Activated naive CD8-positive, alpha-beta T cell treated with anti-CD3 and anti-CD28 coated beads for 36 hours (primary cell): ENCODE results near the gene FANCE. TPM values are rescaled to one million over a fixed set of nuclear protein-coding genes. Genes with fewer than 3 reads are reported as not detected.
"Not testable (repeated sequence)": the region's sequence is repeated elsewhere in the genome, so short reads cannot be mapped to it uniquely, and the experiment has no call there.

Experiments
- DNase-seq: peaks from one replicate; pipeline ENCODE4 v3.0.0; 2021
- H3K27ac Mint-ChIP-seq: one replicate; pipeline ENCODE4 v1.8.0; 2022; ENCODE audit warnings: mild to moderate bottlenecking, moderate library complexity, mixed read lengths
- H3K27me3 Mint-ChIP-seq: one replicate; pipeline ENCODE4 v1.8.0; 2022; ENCODE audit warnings: mild to moderate bottlenecking, mixed read lengths
- H3K36me3 Mint-ChIP-seq: one replicate; pipeline ENCODE4 v1.8.0; 2021; ENCODE audit warnings: mild to moderate bottlenecking, mixed read lengths
- H3K4me1 Mint-ChIP-seq: one replicate; pipeline ENCODE4 v1.8.0; 2021; ENCODE audit warnings: mixed read lengths
- H3K4me3 Mint-ChIP-seq: one replicate; pipeline ENCODE4 v1.8.0; 2022; ENCODE audit warnings: mild to moderate bottlenecking, moderate library complexity, mixed read lengths
- H3K9me3 Mint-ChIP-seq: one replicate; pipeline ENCODE4 v1.8.0; 2022; ENCODE audit warnings: mixed read lengths
- total RNA-seq, 2 experiments: library from RNA; stranded (reverse); gene quantifications; one replicate each; pipeline ENCODE4 v1.2.3, GENCODE V29; 2021

Gene FANCE
- total RNA-seq, 2 experiments from 2014 or later, result 18.6 to 19.1 TPM

- Mint-ChIP-seq H3K9me3 (peaks cover 15% of the 10 kb centered on the region), H3K36me3 (peaks cover 30% of the 10 kb centered on the region), H3K4me3 (no peak overlapping the region), H3K27ac (no peak overlapping the region), H3K27me3 (no peaks in the 10 kb centered on the region), H3K4me1 (no peaks in the 10 kb centered on the region)
- DNase-seq, result no peak
These were observed 26.9 kb upstream of the FANCE start for GRCh38 chr6:35425284-35425683.

GRCh38 chr6:35426074-35426473 lies 26.1 kb upstream of the FANCE start:
- peaks cover 15% of the 10 kb centered on the region for H3K9me3 Mint-ChIP-seq

GRCh38 chr6:35427435-35427834 lies 24.7 kb upstream of the FANCE start:
- H3K27ac Mint-ChIP-seq, result no peak overlapping the region
- H3K4me1 Mint-ChIP-seq, result no peaks in the 10 kb centered on the region
- H3K4me3 Mint-ChIP-seq, result no peak overlapping the region
- H3K27me3 Mint-ChIP-seq, result no peaks in the 10 kb centered on the region
- peaks cover 15% of the 10 kb centered on the region for H3K9me3 Mint-ChIP-seq
- DNase-seq, result no peak
- peaks cover 29% of the 10 kb centered on the region for H3K36me3 Mint-ChIP-seq

More at GRCh38 chr6:35426074-35426473, 26.1 kb upstream of the FANCE start:
- H3K4me1 Mint-ChIP-seq, result no peaks in the 10 kb centered on the region
- H3K27ac Mint-ChIP-seq, result peak overlapping the region; percentile 4
- peaks cover 29% of the 10 kb centered on the region for H3K36me3 Mint-ChIP-seq
- no peaks in the 10 kb centered on the region for H3K27me3 Mint-ChIP-seq
- no peak overlapping the region for H3K4me3 Mint-ChIP-seq
- DNase-seq, result no peak

- H3K4me1 Mint-ChIP-seq, result no peaks in the 10 kb centered on the region
- DNase-seq, result no peak
- H3K4me3 Mint-ChIP-seq, result no peak overlapping the region
- no peak overlapping the region for H3K27ac Mint-ChIP-seq
- peaks cover 29% of the 10 kb centered on the region for H3K36me3 Mint-ChIP-seq
- peaks cover 15% of the 10 kb centered on the region for H3K9me3 Mint-ChIP-seq
- no peaks in the 10 kb centered on the region for H3K27me3 Mint-ChIP-seq
These were observed 24.3 kb upstream of the FANCE start for GRCh38 chr6:35427851-35428321.

- no peak for DNase-seq
- H3K9me3 Mint-ChIP-seq, result peaks cover 15% of the 10 kb centered on the region
- no peaks in the 10 kb centered on the region for H3K4me1 Mint-ChIP-seq
- H3K27me3 Mint-ChIP-seq, result no peaks in the 10 kb centered on the region
- no peak overlapping the region for H3K4me3 Mint-ChIP-seq
- H3K36me3 Mint-ChIP-seq, result peaks cover 29% of the 10 kb centered on the region
- no peak overlapping the region for H3K27ac Mint-ChIP-seq
These were observed 23.6 kb upstream of the FANCE start for GRCh38 chr6:35428421-35429149.

GRCh38 chr6:35429463-35429862 lies 22.7 kb upstream of the FANCE start:
- no peak for DNase-seq
- no peaks in the 10 kb centered on the region for H3K27me3 Mint-ChIP-seq
- H3K4me1 Mint-ChIP-seq, result no peaks in the 10 kb centered on the region
- no peak overlapping the region for H3K4me3 Mint-ChIP-seq
- peaks cover 15% of the 10 kb centered on the region for H3K9me3 Mint-ChIP-seq
- peaks cover 29% of the 10 kb centered on the region for H3K36me3 Mint-ChIP-seq
- no peak overlapping the region for H3K27ac Mint-ChIP-seq

GRCh38 chr6:35432291-35432690 lies 19.8 kb upstream of the FANCE start:
- Mint-ChIP-seq H3K27me3 (no peaks in the 10 kb centered on the region), H3K9me3 (peaks cover 15% of the 10 kb centered on the region)
- DNase-seq, result no peak

GRCh38 chr6:35432702-35433101 lies 19.4 kb upstream of the FANCE start:
- H3K27ac Mint-ChIP-seq, DNase-seq, H3K27me3 Mint-ChIP-seq, H3K4me1 Mint-ChIP-seq, H3K4me3 Mint-ChIP-seq: not testable (repeated sequence)
- peaks cover 17% of the 10 kb centered on the region for H3K36me3 Mint-ChIP-seq
- H3K9me3 Mint-ChIP-seq, result peaks cover 15% of the 10 kb centered on the region

More at GRCh38 chr6:35432291-35432690, 19.8 kb upstream of the FANCE start:
- Mint-ChIP-seq H3K36me3 (peaks cover 17% of the 10 kb centered on the region), H3K4me1 (no peaks in the 10 kb centered on the region), H3K27ac (no peak overlapping the region), H3K4me3 (no peak overlapping the region)

- Mint-ChIP-seq H3K27ac (no peak overlapping the region), H3K27me3 (no peaks in the 10 kb centered on the region), H3K9me3 (no peaks in the 10 kb centered on the region), H3K4me1 (no peaks in the 10 kb centered on the region), H3K36me3 (no peaks in the 10 kb centered on the region), H3K4me3 (no peak overlapping the region)
- DNase-seq, result no peak
These were observed 16.9 kb upstream of the FANCE start for GRCh38 chr6:35435074-35435837.

GRCh38 chr6:35436071-35436857 lies 15.9 kb upstream of the FANCE start:
- no peaks in the 10 kb centered on the region for H3K4me1 Mint-ChIP-seq

GRCh38 chr6:35438378-35439065 lies 13.6 kb upstream of the FANCE start:
- not testable (repeated sequence) for H3K4me1 Mint-ChIP-seq, DNase-seq, H3K36me3 Mint-ChIP-seq, H3K4me3 Mint-ChIP-seq, H3K27me3 Mint-ChIP-seq, H3K9me3 Mint-ChIP-seq, H3K27ac Mint-ChIP-seq

More at GRCh38 chr6:35436071-35436857, 15.9 kb upstream of the FANCE start:
- Mint-ChIP-seq H3K4me3 (no peak overlapping the region), H3K36me3 (no peaks in the 10 kb centered on the region), H3K9me3 (no peaks in the 10 kb centered on the region), H3K27me3 (no peaks in the 10 kb centered on the region), H3K27ac (no peak overlapping the region)
- DNase-seq, result no peak

- Mint-ChIP-seq H3K4me3 (no peak overlapping the region), H3K27me3 (no peaks in the 10 kb centered on the region), H3K27ac (no peak overlapping the region), H3K4me1 (no peaks in the 10 kb centered on the region), H3K36me3 (no peaks in the 10 kb centered on the region), H3K9me3 (no peaks in the 10 kb centered on the region)
- no peak for DNase-seq
These were observed 12.8 kb upstream of the FANCE start for GRCh38 chr6:35439308-35439707.

- Mint-ChIP-seq H3K4me1 (no peaks in the 10 kb centered on the region), H3K9me3 (no peaks in the 10 kb centered on the region), H3K36me3 (no peaks in the 10 kb centered on the region), H3K27ac (no peak overlapping the region), H3K27me3 (no peaks in the 10 kb centered on the region), H3K4me3 (no peak overlapping the region)
- DNase-seq, result no peak
These were observed 10.9 kb upstream of the FANCE start for GRCh38 chr6:35441205-35441604.

GRCh38 chr6:35441642-35442041 lies 10.5 kb upstream of the FANCE start:
- Mint-ChIP-seq H3K27me3 (no peaks in the 10 kb centered on the region), H3K4me1 (no peaks in the 10 kb centered on the region), H3K4me3 (no peak overlapping the region), H3K27ac (no peak overlapping the region), H3K9me3 (no peaks in the 10 kb centered on the region), H3K36me3 (no peaks in the 10 kb centered on the region)
- no peak for DNase-seq
